NCI-H526 (cell line): ENCODE measurements around the gene PRDX1.

Source experiments
- DNase-seq, 2 experiments: peaks; one replicate each; lab custom pipeline; 2025; lab: John Stamatoyannopoulos, UW

The PRDX1 gene

GRCh38 chr1:45521413-45522323 is at the start of gene PRDX1:
Gene PRDX1, minus strand, starts transcription at chr1:45521884. Its CDS starts 2,841 bp downstream, at chr1:45519043.
- peak; percentile 97 to 99 for DNase-seq

DNA sequence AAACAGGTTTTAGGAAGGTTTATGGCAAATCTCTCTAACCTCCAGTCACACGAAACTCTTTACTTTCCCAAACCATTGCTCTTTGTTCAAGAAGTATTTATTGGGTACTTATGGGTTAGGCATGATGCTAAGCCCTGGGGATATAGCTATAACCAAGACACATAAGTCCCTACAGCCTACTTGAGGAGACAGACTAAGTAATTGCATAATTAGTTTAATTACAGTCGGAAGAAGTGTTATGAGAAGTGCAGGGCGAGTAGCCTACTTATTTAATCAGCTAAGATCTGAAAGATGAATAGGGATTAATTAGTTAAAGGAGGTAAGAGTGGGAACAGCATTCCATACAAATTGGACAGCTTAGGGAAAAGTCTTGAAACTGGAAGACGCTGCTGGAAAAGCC is 48.9 kb upstream of the PRDX1 start:
- no peak for DNase-seq

- DNase-seq = peak; percentile 53 to 86
Measured at GRCh38 chr1:45569962-45570581, 48.4 kb upstream of the PRDX1 start.

DNA sequence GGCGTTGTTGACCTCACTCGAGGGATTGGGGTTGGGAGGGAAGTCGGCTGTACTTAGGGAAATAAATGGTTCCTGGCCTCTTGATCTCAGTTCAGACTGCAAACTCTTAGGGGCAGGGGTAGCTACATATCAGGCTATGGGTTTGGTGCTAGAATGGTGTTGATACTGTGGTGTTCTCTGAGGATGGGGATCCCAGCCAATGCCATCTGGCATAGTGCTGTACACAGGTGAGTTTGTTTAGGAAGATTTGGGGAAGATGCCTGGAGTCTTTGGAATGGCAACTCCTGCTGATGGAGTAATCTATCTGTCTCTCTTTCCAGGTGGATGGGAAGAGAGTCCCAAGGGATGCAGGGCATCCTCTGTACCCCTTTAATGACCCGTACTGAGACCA is 47.9 kb upstream of the PRDX1 start:
- no peak for DNase-seq

DNA sequence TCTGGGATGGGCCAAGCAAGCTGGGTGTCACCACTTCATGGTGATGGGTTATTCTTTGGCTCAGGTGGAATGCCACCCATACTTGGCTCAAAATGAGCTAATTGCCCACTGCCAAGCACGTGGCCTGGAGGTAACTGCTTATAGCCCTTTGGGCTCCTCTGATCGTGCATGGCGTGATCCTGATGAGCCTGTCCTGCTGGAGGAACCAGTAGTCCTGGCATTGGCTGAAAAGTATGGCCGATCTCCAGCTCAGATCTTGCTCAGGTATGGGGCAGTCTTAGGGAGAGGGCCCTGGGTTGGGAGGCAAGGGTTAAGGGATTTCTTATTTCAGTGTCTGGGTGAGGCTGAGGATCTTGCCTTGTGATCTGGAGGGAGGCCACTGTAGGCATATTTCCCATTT is 46.7 kb upstream of the PRDX1 start:
- no peak for DNase-seq

GRCh38 chr1:45567911-45568310 is 46.2 kb upstream of the PRDX1 start:
- DNase-seq = no peak

DNA sequence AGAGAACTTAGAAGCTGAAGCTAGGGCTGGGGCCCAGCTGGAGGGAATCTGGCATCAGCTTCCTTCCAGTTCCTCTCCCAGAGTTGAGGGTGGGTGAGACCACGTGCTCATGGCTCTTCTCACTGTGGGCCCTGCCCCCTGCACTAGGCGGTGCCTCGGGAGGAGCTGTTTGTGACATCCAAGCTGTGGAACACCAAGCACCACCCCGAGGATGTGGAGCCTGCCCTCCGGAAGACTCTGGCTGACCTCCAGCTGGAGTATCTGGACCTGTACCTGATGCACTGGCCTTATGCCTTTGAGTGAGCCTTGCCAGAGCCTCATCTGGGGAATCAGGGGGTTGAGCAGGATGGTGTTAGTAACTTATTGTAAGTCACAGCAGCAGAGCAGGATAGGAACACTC is 45.0 kb upstream of the PRDX1 start:
- DNase-seq = no peak

DNA sequence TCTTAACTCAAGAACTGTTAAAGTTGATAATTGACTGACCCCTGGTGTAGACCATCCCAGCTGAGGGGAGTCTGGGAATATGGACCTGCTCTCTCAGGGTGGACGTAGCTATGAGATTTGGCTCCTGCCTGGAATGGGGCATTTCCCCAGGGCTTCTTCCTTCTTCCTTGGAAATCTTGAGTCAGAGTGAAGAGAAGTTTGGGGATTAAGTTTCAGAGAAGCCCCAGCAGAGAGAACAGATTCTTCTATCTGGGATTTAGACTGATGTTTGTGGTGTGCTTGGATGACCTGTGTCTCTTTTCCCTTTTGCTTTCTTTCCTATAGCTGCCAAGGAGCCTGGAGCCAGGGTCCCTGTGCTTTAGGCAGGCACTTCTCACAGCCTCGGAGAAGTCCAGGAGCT is 42.2 kb upstream of the PRDX1 start:
- DNase-seq = no peak

- no peak for DNase-seq
Measured at GRCh38 chr1:45557422-45557944, 35.8 kb upstream of the PRDX1 start.

DNA sequence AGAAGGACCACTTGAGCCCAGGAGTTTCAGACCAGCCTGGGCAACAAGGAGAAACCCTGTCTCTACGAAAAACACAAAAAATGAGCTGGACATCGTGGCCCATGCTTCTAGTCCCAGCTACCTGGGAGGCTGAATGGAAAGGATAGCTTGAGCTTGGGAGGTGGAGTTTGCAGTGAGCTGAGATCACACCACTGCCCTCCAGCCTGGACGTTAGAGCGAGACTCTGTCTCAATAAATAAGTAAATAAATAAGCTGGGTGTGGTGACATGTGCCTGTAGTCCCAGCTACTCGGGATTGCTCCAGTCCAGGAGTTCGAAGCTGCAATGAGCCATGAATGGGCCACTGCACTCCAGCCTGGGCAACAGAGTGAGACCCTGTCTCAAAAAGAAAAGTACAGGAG is 32.5 kb upstream of the PRDX1 start:
- DNase-seq = no peak

DNA sequence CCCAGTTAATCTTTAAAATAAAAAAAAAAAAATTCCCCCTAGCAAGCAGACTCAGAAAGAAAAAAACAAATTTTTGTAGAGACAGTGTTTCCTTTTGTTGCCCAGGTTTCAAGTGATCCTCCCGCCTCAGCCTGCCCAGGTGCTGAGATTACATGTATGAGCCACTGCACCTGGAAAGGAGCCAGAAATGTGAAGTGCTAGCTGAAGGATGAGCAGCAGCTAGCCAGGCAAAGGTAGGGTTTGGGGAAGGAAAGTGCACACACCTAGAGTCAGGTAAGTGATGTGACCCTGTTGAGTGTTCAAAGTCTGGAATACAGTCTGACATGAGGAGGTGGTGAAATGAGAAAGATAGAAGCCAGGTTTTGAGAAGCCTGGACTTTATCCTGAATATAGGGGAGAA is 30.6 kb upstream of the PRDX1 start:
- DNase-seq = no peak

GRCh38 chr1:45551684-45552083 is 30.0 kb upstream of the PRDX1 start:
- DNase-seq = no peak

- peak; percentile 94 to 98 for DNase-seq
Measured at GRCh38 chr1:45550401-45551351, 29.0 kb upstream of the PRDX1 start, which contains the start of gene AKR1A1. Gene AKR1A1, plus strand, starts transcription at chr1:45550826. Its CDS starts 10,969 bp downstream, at chr1:45561795.

DNA sequence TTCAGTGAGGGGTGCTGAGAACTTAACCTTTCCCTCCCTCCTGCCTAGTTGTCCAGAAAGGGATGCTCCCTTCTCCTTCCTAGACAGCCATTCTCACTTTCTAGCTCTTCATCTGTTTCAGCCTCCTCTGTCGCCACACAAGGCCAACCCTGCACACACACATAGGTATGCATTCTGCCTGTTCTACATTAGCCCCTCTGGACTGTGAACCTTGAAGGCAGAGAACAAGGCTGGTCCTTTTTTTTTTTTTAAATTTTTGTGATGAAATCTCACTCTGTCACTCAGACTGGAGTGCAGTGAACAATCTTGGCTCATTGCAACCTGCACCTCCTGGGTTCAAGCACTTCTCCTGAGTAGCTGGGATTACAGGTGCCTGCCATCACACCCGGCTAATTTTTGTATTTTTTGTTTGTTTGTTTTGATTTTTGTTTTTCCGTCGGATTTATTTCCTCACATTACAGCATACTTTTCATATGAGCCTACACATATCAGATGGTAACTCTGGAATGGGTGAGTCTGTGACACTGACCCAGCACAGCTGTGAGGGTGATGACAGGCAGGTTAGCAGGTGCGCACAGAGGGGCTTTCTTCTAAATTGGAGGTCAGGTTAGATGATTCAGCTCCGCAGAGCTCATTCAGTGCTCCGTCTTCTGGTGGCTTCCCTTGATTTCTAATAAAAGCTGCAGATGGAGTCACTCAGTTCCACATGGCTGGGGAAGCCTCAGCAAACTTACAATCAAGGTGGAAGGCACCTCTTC is 24.0 kb upstream of the PRDX1 start:
- DNase-seq = no peak

DNA sequence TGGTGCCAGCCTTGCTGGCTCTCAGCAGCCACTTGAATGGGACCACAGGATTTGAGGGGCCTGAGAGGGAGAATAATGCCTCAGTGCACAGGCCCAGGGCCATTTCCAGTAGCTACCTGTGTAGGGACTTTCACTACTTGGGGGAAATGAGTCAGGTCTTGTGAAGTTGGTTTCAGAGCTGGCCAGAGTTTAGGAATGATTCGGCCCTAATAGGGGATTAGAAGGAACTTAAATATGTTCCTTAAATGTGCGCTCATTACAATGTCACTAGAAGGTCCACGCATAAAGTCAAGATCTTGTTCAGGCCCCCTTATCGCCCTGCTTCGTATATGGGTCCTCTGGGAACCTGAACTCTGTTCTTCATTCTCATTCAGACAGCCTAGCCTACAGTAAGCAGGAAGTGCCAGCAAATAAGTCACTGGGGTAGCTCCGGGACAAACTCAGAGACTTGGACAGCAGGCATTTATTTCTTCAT is 23.4 kb upstream of the PRDX1 start:
- no peak for DNase-seq

GRCh38 chr1:45544530-45544929 is 22.8 kb upstream of the PRDX1 start:
- no peak for DNase-seq

- no peak for DNase-seq
Measured at GRCh38 chr1:45543581-45544417, 22.1 kb upstream of the PRDX1 start.

- DNase-seq = no peak
Measured at GRCh38 chr1:45542591-45542990, 20.9 kb upstream of the PRDX1 start.

DNA sequence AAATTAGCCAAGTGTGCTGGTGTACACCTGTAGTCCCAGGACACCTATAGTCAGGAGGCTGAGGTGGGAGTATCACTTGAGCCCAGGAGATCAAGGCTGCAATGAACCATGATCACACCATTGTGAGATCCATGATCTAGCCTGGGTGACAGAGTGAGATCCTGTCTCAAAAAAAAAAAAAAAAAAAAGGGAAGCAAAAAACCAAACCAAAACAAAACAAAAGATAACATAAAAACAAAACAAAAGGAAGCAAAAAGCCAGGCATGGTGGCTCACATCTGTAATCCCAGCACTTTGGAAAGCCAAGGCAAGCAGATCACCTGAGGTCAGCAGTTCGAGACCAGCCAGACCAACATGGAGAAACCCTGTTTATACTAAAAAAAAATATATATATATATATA is 19.5 kb upstream of the PRDX1 start:
- no peak for DNase-seq

GRCh38 chr1:45536886-45537285 is 15.2 kb upstream of the PRDX1 start:
- no peak for DNase-seq
